H1 (cell line): ENCODE results near the gene SEMA4F. TPM values are rescaled to one million over a fixed set of nuclear protein-coding genes. Genes with fewer than 3 reads are reported as not detected.
A peak's percentile ranks its signal among the peaks of the same experiment; 100 is the strongest.

ENCODE experiments used
- CTCF ChIA-PET: fragments of 300-600 bp; sonication (Branson Sonifier 250); formaldehyde crosslinking; loops from one replicate; lab custom pipeline; 2021; ENCODE audit not compliant: partially characterized antibody; lab: Charles Lee
- POLR2A ChIA-PET: fragments of 300-600 bp; sonication (Branson Sonifier 250); formaldehyde crosslinking; loops from one replicate; lab custom pipeline; 2021; ENCODE audit warnings: inconsistent platforms; ENCODE audit not compliant: partially characterized antibody; lab: Charles Lee
- DNase-seq, 2 experiments: peaks; one replicate each; pipeline versions ENCODE4 v3.0.0 to v3.0.0-alpha.2; 2010 to 2022; ENCODE audit warnings: low spot score in 2 of 2, low read depth in 1 of 2, mixed read lengths in 1 of 2
- FAIRE-seq: peaks from 2 replicates; lab custom pipeline; 2011; peaks lifted over from hg19 to GRCh38; lab: Jason Lieb, UNC
- H2AFZ ChIP-seq: 2 replicates; pipeline ENCODE4 v1.8.1; 2012; ENCODE audit warnings: low read length, inconsistent platforms
- H2AK5ac ChIP-seq: 2 replicates; pipeline ENCODE4 v1.6.1; 2013; ENCODE audit warnings: low read depth, low read length
- H2BK120ac ChIP-seq: replicated peaks from 2 replicates; pipeline ENCODE3; 2013; ENCODE audit warnings: low read depth, low read length, inconsistent platforms
- H2BK12ac ChIP-seq: 2 replicates; pipeline ENCODE4 v1.6.1; 2013; ENCODE audit warnings: low read depth, low read length
- H2BK15ac ChIP-seq: 2 replicates; pipeline ENCODE4 v1.6.1; 2013; ENCODE audit warnings: low read length
- H2BK20ac ChIP-seq: 2 replicates; pipeline ENCODE4 v1.6.1; 2013; ENCODE audit warnings: low read length
- H2BK5ac ChIP-seq: 2 replicates; pipeline ENCODE4 v1.6.1; 2013; ENCODE audit warnings: low read depth, low read length
- H3K14ac ChIP-seq: 2 replicates; pipeline ENCODE4 v1.6.1; 2013; ENCODE audit warnings: inconsistent platforms; ENCODE audit not compliant: insufficient read length
- H3K18ac ChIP-seq: 2 replicates; pipeline ENCODE4 v1.6.1; 2013; ENCODE audit warnings: low read length; ENCODE audit errors: extremely low read depth
- H3K23ac ChIP-seq: 2 replicates; pipeline ENCODE4 v1.6.1; 2013; ENCODE audit warnings: inconsistent platforms; ENCODE audit not compliant: insufficient read length
- H3K23me2 ChIP-seq: 2 replicates; pipeline ENCODE4 v1.6.1; 2013; ENCODE audit warnings: low read depth, low read length
- H3K27ac ChIP-seq: 2 replicates; pipeline ENCODE4 v1.6.1; 2011; ENCODE audit warnings: low read depth, low read length, inconsistent platforms
- H3K27me3 ChIP-seq, 4 experiments: replicated peaks in 1 of 4; 1 replicate in 1 of 4; 2 replicates in 3 of 4; pipeline versions ENCODE4 v1.6.1 to v1.8.1; 2011 to 2013; ENCODE audit warnings: low read length in 3 of 4, mild to moderate bottlenecking in 3 of 4, inconsistent platforms in 2 of 4, mixed read lengths in 2 of 4, moderate library complexity in 1 of 4; ENCODE audit not compliant: control insufficient read depth in 3 of 4, insufficient read depth in 3 of 4; ENCODE audit errors: extremely low read depth in 1 of 4
- H3K36me3 ChIP-seq, 4 experiments: 2 replicates each; pipeline versions ENCODE4 v1.6.1 to v1.8.1; 2011 to 2013; ENCODE audit warnings: mild to moderate bottlenecking in 4 of 4, low read length in 3 of 4, moderate library complexity in 2 of 4, control low read depth in 1 of 4, inconsistent platforms in 1 of 4; ENCODE audit not compliant: insufficient read depth in 4 of 4, control insufficient read depth in 2 of 4
- H3K4ac ChIP-seq: replicated peaks from 2 replicates; pipeline ENCODE3; 2013; ENCODE audit warnings: low read length, low read depth, mixed read lengths, inconsistent platforms; ENCODE audit not compliant: insufficient read length
- H3K4me1 ChIP-seq, 4 experiments: replicated peaks in 1 of 4; 1 replicate in 1 of 4; 2 replicates in 3 of 4; pipeline versions ENCODE4 v1.6.1 to v1.8.1; 2011 to 2013; ENCODE audit warnings: low read length in 3 of 4, inconsistent platforms in 2 of 4, mixed read lengths in 1 of 4; ENCODE audit not compliant: insufficient read depth in 4 of 4, control insufficient read depth in 3 of 4
- H3K4me2 ChIP-seq, 2 experiments: 2 replicates each; pipeline versions ENCODE4 v1.6.1 to v1.8.1; 2011 to 2013; ENCODE audit warnings: low read depth in 2 of 2, low read length in 2 of 2, control low read depth in 1 of 2, inconsistent platforms in 1 of 2, mild to moderate bottlenecking in 1 of 2; ENCODE audit not compliant: insufficient read depth in 1 of 2
- H3K4me3 ChIP-seq, 4 experiments: fragments of 200-600, 300-600 bp in 1 of 4; sonication (generic), shearing (Covaris generic), sonication (Bioruptor Twin) in 1 of 4; 2 replicates each; pipeline versions ENCODE4 v1.5.1 to v1.8.1; 2011 to 2016; ENCODE audit warnings: low read length in 4 of 4, low read depth in 3 of 4, control low read depth in 2 of 4, inconsistent platforms in 2 of 4, mild to moderate bottlenecking in 2 of 4, mixed read lengths in 1 of 4, moderate library complexity in 1 of 4; ENCODE audit not compliant: insufficient read depth in 2 of 4; ENCODE audit errors: extremely low read depth in 1 of 4
- H3K56ac ChIP-seq: replicated peaks from 2 replicates; pipeline ENCODE3; 2013; ENCODE audit warnings: low read depth, mild to moderate bottlenecking, mixed read lengths, low read length, inconsistent platforms; ENCODE audit not compliant: insufficient read length
- H3K79me1 ChIP-seq: 2 replicates; pipeline ENCODE4 v1.6.1; 2013; ENCODE audit warnings: low read depth, low read length, control low read depth
- H3K79me2 ChIP-seq, 2 experiments: 2 replicates each; pipeline versions ENCODE4 v1.6.1 to v1.8.1; 2012 to 2013; ENCODE audit warnings: low read length in 2 of 2, mild to moderate bottlenecking in 2 of 2, inconsistent platforms in 1 of 2; ENCODE audit not compliant: insufficient read depth in 2 of 2, control insufficient read depth in 1 of 2
- H3K9ac ChIP-seq, 4 experiments: replicated peaks in 1 of 4; 1 replicate in 1 of 4; 2 replicates in 3 of 4; pipeline versions ENCODE4 v1.6.1 to v1.8.1; 2011 to 2013; ENCODE audit warnings: low read depth in 3 of 4, low read length in 3 of 4, control low read depth in 2 of 4, mild to moderate bottlenecking in 2 of 4, moderate library complexity in 2 of 4, inconsistent platforms in 1 of 4; ENCODE audit errors: extremely low read depth in 1 of 4
- H3K9me3 ChIP-seq, 2 experiments: 2 replicates each; pipeline versions ENCODE4 v1.6.1 to v1.8.1; 2012 to 2013; ENCODE audit warnings: mild to moderate bottlenecking in 2 of 2, moderate library complexity in 2 of 2, control low read depth in 1 of 2, inconsistent platforms in 1 of 2, low read depth in 1 of 2, low read length in 1 of 2, mixed read lengths in 1 of 2; ENCODE audit not compliant: insufficient read depth in 2 of 2
- H4K20me1 ChIP-seq, 2 experiments: replicated peaks in 1 of 2; 2 replicates each; pipeline versions ENCODE3 to v1.8.1; 2011 to 2013; ENCODE audit warnings: inconsistent platforms in 2 of 2, low read length in 2 of 2, mild to moderate bottlenecking in 1 of 2; ENCODE audit not compliant: insufficient read depth in 2 of 2, control insufficient read depth in 1 of 2
- H4K5ac ChIP-seq: 2 replicates; pipeline ENCODE4 v1.6.1; 2013; ENCODE audit warnings: low read length, low read depth, mixed read lengths, inconsistent platforms; ENCODE audit not compliant: insufficient read length
- H4K8ac ChIP-seq: 2 replicates; pipeline ENCODE4 v1.8.0; 2013; ENCODE audit warnings: mild to moderate bottlenecking, moderate library complexity, low read length, inconsistent platforms; ENCODE audit not compliant: insufficient read depth; ENCODE audit errors: extremely low read depth
- H4K91ac ChIP-seq: replicated peaks from 2 replicates; pipeline ENCODE3; 2013; ENCODE audit warnings: low read length, mixed read lengths, inconsistent platforms; ENCODE audit not compliant: insufficient read length
- NRF1 ChIP-seq: IDR thresholded peaks from 2 replicates; pipeline ENCODE4 v1.6.1; 2011; ENCODE audit warnings: mild to moderate bottlenecking, low read depth, low read length, improper control_type of control experiment
- RAD21 ChIP-seq, 2 experiments: IDR thresholded peaks in 1 of 2; conservative IDR thresholded peaks in 1 of 2; 2 replicates each; pipeline ENCODE4 v1.6.1; 2011; ENCODE audit warnings: low read depth in 2 of 2, low read length in 2 of 2, improper control_type of control experiment in 1 of 2, inconsistent platforms in 1 of 2, mild to moderate bottlenecking in 1 of 2, moderate library complexity in 1 of 2
- RBBP5 ChIP-seq: IDR thresholded peaks from 2 replicates; pipeline ENCODE4 v1.7.1; 2012; ENCODE audit warnings: low read depth, mild to moderate bottlenecking, inconsistent platforms, low read length, moderate library complexity, borderline replicate concordance
- SIX5 ChIP-seq: IDR thresholded peaks from 2 replicates; pipeline ENCODE4 v1.6.1; 2011; ENCODE audit warnings: mild to moderate bottlenecking, low read depth, low read length
- TAF1 ChIP-seq: IDR thresholded peaks from 2 replicates; pipeline ENCODE4 v1.6.1; 2011; ENCODE audit warnings: mild to moderate bottlenecking, low read depth, low read length
- TAF7 ChIP-seq: optimal IDR thresholded peaks from 2 replicates; pipeline ENCODE3; 2011; ENCODE audit warnings: low read depth, mild to moderate bottlenecking, inconsistent platforms, low read length, moderate library complexity, borderline replicate concordance
- YY1 ChIP-seq: IDR thresholded peaks from 2 replicates; pipeline ENCODE4 v1.6.1; 2011; ENCODE audit warnings: low read depth, mild to moderate bottlenecking, low read length
- whole genome bisulfite sequencing, 2 experiments: shearing (Covaris generic) in 1 of 2; methylation state at CpG; one replicate each; pipeline versions ENCODE4 v1.1.6 to v1.1.7; 2013 to 2015; ENCODE audit warnings: low lambda C conversion rate in 2 of 2, mixed read lengths in 2 of 2, inconsistent platforms in 1 of 2, low coverage in 1 of 2, missing lambda C conversion rate in 1 of 2; ENCODE audit not compliant: insufficient replicate concordance in 2 of 2, insufficient coverage in 1 of 2, insufficient read length in 1 of 2; ENCODE audit errors: extremely low coverage in 1 of 2, missing lambda C conversion rate in 1 of 2; 5-methylcytosine and 5-hydroxymethylcytosine counted together
- polyA plus RNA-seq, 7 experiments: library from polyadenylated mRNA; depleted of rRNA in 3 of 7; stranded (reverse) in 5 of 7; unstranded in 2 of 7; fragments of >200 nt in 5 of 7; fragments of 200-250 nt in 2 of 7; gene quantifications; 1 replicate in 5 of 7; 2 replicates in 1 of 7; 4 replicates in 1 of 7; pipeline versions ENCODE4 v1.2.1 to v1.2.3, GENCODE V29; 2011 to 2013; ENCODE audit warnings: missing spikeins in 2 of 7, mixed read lengths in 2 of 7
- total RNA-seq: library from RNA; stranded (reverse); fragmentation: NEBNext Ultra II Directional; extraction: Animal tissue kit (Norgen Biotek cat#: 25700); gene quantifications from 2 replicates; pipeline ENCODE4 v1.2.1, GENCODE V29; 2021
- TF ChIP-seq, protein P1 (sequence below), 3 experiments: IDR thresholded peaks; 1 replicate in 2 of 3; 2 replicates in 1 of 3; pipeline versions ENCODE4 v1.5.1 to v1.6.1; 2011; ENCODE audit warnings: low read length in 3 of 3, mild to moderate bottlenecking in 3 of 3, inconsistent platforms in 2 of 3, low read depth in 1 of 3, moderate library complexity in 1 of 3; ENCODE audit not compliant: insufficient read depth in 1 of 3; ENCODE audit errors: control extremely low read depth in 1 of 3

SEMA4F gene
- total and polyA plus RNA-seq, 2 of the 8 experiments (the other 6 are each of a cell fraction or from before 2014, with no cell fraction given) = 3.3 to 3.4 TPM

DNA sequence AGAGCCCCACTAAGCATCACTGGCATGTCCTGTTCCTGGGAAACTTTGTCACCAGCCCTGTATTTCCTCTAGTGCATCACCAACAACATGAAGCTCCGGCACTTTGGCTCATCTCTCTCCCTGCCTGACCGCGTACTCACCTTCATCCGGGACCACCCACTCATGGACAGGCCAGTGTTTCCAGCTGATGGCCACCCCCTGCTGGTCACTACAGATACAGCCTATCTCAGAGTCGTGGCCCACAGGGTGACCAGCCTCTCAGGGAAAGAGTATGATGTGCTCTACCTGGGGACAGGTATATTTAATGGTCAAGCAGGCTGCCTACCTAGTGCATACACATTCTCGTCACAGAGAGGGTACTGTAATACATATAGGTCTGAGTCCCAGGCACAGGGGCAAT, 21.0 kb downstream of the SEMA4F start:
- H2AFZ ChIP-seq = no peak overlapping the region
- no peak overlapping the region for H4K91ac ChIP-seq
- H3K4me2 ChIP-seq = no peak overlapping the region
- no peaks in the 10 kb centered on the region for H3K36me3 ChIP-seq
- no peak overlapping the region for H3K18ac ChIP-seq
- no peak overlapping the region for H3K23ac ChIP-seq
- no peak for TF ChIP-seq TAF7
- peak; percentile 41 to 48; a peak in 3 of 4 replicates for TF ChIP-seq RAD21 (IDR thresholded peaks at IDR 0.05 in 1 of 2, conservative IDR thresholded peaks at IDR 0.05 in 1 of 2; ENCODE audit: low read depth in 2 of 2, low read length in 2 of 2)
- no peak for TF ChIP-seq TAF1
- no peak for TF ChIP-seq SIX5
- TF ChIP-seq YY1 = no peak
- TF ChIP-seq, protein P1, sequence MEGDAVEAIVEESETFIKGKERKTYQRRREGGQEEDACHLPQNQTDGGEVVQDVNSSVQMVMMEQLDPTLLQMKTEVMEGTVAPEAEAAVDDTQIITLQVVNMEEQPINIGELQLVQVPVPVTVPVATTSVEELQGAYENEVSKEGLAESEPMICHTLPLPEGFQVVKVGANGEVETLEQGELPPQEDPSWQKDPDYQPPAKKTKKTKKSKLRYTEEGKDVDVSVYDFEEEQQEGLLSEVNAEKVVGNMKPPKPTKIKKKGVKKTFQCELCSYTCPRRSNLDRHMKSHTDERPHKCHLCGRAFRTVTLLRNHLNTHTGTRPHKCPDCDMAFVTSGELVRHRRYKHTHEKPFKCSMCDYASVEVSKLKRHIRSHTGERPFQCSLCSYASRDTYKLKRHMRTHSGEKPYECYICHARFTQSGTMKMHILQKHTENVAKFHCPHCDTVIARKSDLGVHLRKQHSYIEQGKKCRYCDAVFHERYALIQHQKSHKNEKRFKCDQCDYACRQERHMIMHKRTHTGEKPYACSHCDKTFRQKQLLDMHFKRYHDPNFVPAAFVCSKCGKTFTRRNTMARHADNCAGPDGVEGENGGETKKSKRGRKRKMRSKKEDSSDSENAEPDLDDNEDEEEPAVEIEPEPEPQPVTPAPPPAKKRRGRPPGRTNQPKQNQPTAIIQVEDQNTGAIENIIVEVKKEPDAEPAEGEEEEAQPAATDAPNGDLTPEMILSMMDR (IDR thresholded peaks at IDR 0.05; ENCODE audit: control extremely low read depth in 1 of 3, insufficient read depth in 1 of 3, low read depth in 1 of 3, low read length in 3 of 3) = peak; percentile 10 to 43 (median 43); a peak in 2 of 4 replicates
- TF ChIP-seq RBBP5 = no peak
- no peak for TF ChIP-seq NRF1
- TF ChIP-seq, all 59 proteins: peak for 2
- Histone ChIP-seq H2BK15ac (no peak overlapping the region), H4K5ac (no peak overlapping the region), H3K4me1 (no peaks in the 10 kb centered on the region), H2BK5ac (no peak overlapping the region), H2BK12ac (no peak overlapping the region), H3K79me1 (no peaks in the 10 kb centered on the region), H2AK5ac (no peak overlapping the region; the same call in 1 of the 2 replicates), H3K27ac (no peak overlapping the region), H3K9ac (no peak overlapping the region), H4K20me1 (peaks cover 0 to 3% of the 10 kb centered on the region in 2 experiments), H3K27me3 (no peaks in the 10 kb centered on the region; a peak in 1 of 7 replicates), H4K8ac (no peak overlapping the region), H3K4ac (no peak overlapping the region), H3K14ac (no peak overlapping the region), H2BK120ac (no peak overlapping the region), H3K4me3 (no peak overlapping the region), H3K9me3 (no peaks in the 10 kb centered on the region), H3K56ac (no peak overlapping the region), H3K23me2 (no peaks in the 10 kb centered on the region), H2BK20ac (no peak overlapping the region), H3K79me2 (no peaks in the 10 kb centered on the region)
- FAIRE-seq (no peak), DNase-seq (peak in 1 of 2 experiments; percentile 46)
- ChIA-PET CTCF (interaction anchor here (0.7 to 2.2 kb wide), 14 partner anchors 9 to 236 kb away, joined by 3 to 8 read pairs (median 4); no protein-coding TSS in a partner anchor), POLR2A (no interaction called here)
- WGBS, 2 experiments = 93% methylated on average over 6 of the region's 6 CpGs; no CpG with 5 or more reads in 1 of the 2 experiments
